Measurements from ENCODE around the gene LAP3.

- TF ChIP-seq CTCF (IDR thresholded peaks at IDR 0.05): no peak
- no peak for TF ChIP-seq POLR2A (IDR thresholded peaks at IDR 0.05; ENCODE audit: low read depth)
Observed at GRCh38 chr4:17633600-17633999, 56.6 kb downstream of the LAP3 start.
